ENCODE results near the gene IGFL3. TPM values are rescaled to one million over a fixed set of nuclear protein-coding genes. Genes with fewer than 3 reads are reported as not detected.

The IGFL3 gene
- total RNA-seq, 1 donor from 2014 or later, result not detected

GRCh38 chr19:46125447-46125846 is 959 bp upstream of the IGFL3 start:
- H3K4me3 Mint-ChIP-seq (ENCODE audit: unreplicated experiment), result no peak overlapping the region
- no peak overlapping the region for H3K27ac Mint-ChIP-seq (ENCODE audit: unreplicated experiment)
- TF ChIP-seq CTCF (IDR thresholded peaks at IDR 0.05; ENCODE audit: partially characterized antibody, unreplicated experiment), result no peak
- no peaks in the 10 kb centered on the region for H3K27me3 Mint-ChIP-seq (ENCODE audit: unreplicated experiment)
- H3K36me3 Mint-ChIP-seq (ENCODE audit: unreplicated experiment), result no peaks in the 10 kb centered on the region
- DNase-seq, result no peak
- H3K9me3 Mint-ChIP-seq (ENCODE audit: unreplicated experiment), result no peaks in the 10 kb centered on the region
- H3K4me1 Mint-ChIP-seq (ENCODE audit: low read depth, unreplicated experiment), result no peaks in the 10 kb centered on the region

GRCh38 chr19:46118136-46118535 is 6.4 kb downstream of the IGFL3 start:
- H3K36me3 Mint-ChIP-seq (ENCODE audit: unreplicated experiment), result no peaks in the 10 kb centered on the region
- H3K27me3 Mint-ChIP-seq (ENCODE audit: unreplicated experiment), result peaks cover 3% of the 10 kb centered on the region
- TF ChIP-seq CTCF (IDR thresholded peaks at IDR 0.05; ENCODE audit: partially characterized antibody, unreplicated experiment), result no peak
- peaks cover 2% of the 10 kb centered on the region for H3K9me3 Mint-ChIP-seq (ENCODE audit: unreplicated experiment)
- DNase-seq, result no peak
- no peak overlapping the region for H3K27ac Mint-ChIP-seq (ENCODE audit: unreplicated experiment)
- H3K4me1 Mint-ChIP-seq (ENCODE audit: low read depth, unreplicated experiment), result no peaks in the 10 kb centered on the region
- H3K4me3 Mint-ChIP-seq (ENCODE audit: unreplicated experiment), result no peak overlapping the region

- H3K27ac Mint-ChIP-seq (ENCODE audit: unreplicated experiment), result no peak overlapping the region
- no peak overlapping the region for H3K4me3 Mint-ChIP-seq (ENCODE audit: unreplicated experiment)
- no peaks in the 10 kb centered on the region for H3K36me3 Mint-ChIP-seq (ENCODE audit: unreplicated experiment)
- no peak for DNase-seq
- H3K9me3 Mint-ChIP-seq (ENCODE audit: unreplicated experiment), result peaks cover 2% of the 10 kb centered on the region
- H3K27me3 Mint-ChIP-seq (ENCODE audit: unreplicated experiment), result peaks cover 3% of the 10 kb centered on the region
- no peaks in the 10 kb centered on the region for H3K4me1 Mint-ChIP-seq (ENCODE audit: low read depth, unreplicated experiment)
- TF ChIP-seq CTCF (IDR thresholded peaks at IDR 0.05; ENCODE audit: partially characterized antibody, unreplicated experiment), result no peak
These were observed 8.4 kb downstream of the IGFL3 start for GRCh38 chr19:46116121-46116520.

GRCh38 chr19:46115396-46116106 is 8.9 kb downstream of the IGFL3 start:
- Mint-ChIP-seq H3K36me3 (ENCODE audit: unreplicated experiment) (no peaks in the 10 kb centered on the region), H3K27me3 (ENCODE audit: unreplicated experiment) (peaks cover 3% of the 10 kb centered on the region), H3K4me3 (ENCODE audit: unreplicated experiment) (no peak overlapping the region), H3K9me3 (ENCODE audit: unreplicated experiment) (peaks cover 2% of the 10 kb centered on the region), H3K4me1 (ENCODE audit: low read depth, unreplicated experiment) (no peaks in the 10 kb centered on the region), H3K27ac (ENCODE audit: unreplicated experiment) (no peak overlapping the region)
- no peak for TF ChIP-seq CTCF (IDR thresholded peaks at IDR 0.05; ENCODE audit: partially characterized antibody, unreplicated experiment)
- DNase-seq, result no peak

GRCh38 chr19:46113726-46114125 is 10.8 kb downstream of the IGFL3 start:
- TF ChIP-seq CTCF (IDR thresholded peaks at IDR 0.05; ENCODE audit: partially characterized antibody, unreplicated experiment), result no peak
- no peak overlapping the region for H3K27ac Mint-ChIP-seq (ENCODE audit: unreplicated experiment)
- H3K27me3 Mint-ChIP-seq (ENCODE audit: unreplicated experiment), result peaks cover 2% of the 10 kb centered on the region
- no peaks in the 10 kb centered on the region for H3K36me3 Mint-ChIP-seq (ENCODE audit: unreplicated experiment)
- DNase-seq, result no peak
- no peaks in the 10 kb centered on the region for H3K9me3 Mint-ChIP-seq (ENCODE audit: unreplicated experiment)
- no peaks in the 10 kb centered on the region for H3K4me1 Mint-ChIP-seq (ENCODE audit: low read depth, unreplicated experiment)
- no peak overlapping the region for H3K4me3 Mint-ChIP-seq (ENCODE audit: unreplicated experiment)
